ENCODE results near the gene MAGIX. TPM values are rescaled to one million over a fixed set of nuclear protein-coding genes. Genes with fewer than 3 reads are reported as not detected.
A peak's percentile ranks its signal among the peaks of the same experiment; 100 is the strongest.

Gene MAGIX
- total and polyA plus RNA-seq, 9 donors, result 0.32 to 22.5 (median 1.7) TPM

- no peaks in the 10 kb centered on the region for H3K9me3 ChIP-seq
- H3K4me3 ChIP-seq, result no peak overlapping the region
- WGBS, 3 donors, result 83 to 92% (median 86%) methylated on average over 2 of the region's 2 CpGs
- H3K27me3 ChIP-seq, result no peaks in the 10 kb centered on the region
- intact Hi-C loops (cut with DNase I), result no loop called here
- no peaks in the 10 kb centered on the region for H3K4me1 ChIP-seq (ENCODE audit: insufficient read depth)
- no peaks in the 10 kb centered on the region for H3K36me3 ChIP-seq
- no peak for DNase-seq
- H3K27ac ChIP-seq, result no peak overlapping the region
- no peak for TF ChIP-seq EP300 (IDR thresholded peaks at IDR 0.05)
- TF ChIP-seq, protein P1, sequence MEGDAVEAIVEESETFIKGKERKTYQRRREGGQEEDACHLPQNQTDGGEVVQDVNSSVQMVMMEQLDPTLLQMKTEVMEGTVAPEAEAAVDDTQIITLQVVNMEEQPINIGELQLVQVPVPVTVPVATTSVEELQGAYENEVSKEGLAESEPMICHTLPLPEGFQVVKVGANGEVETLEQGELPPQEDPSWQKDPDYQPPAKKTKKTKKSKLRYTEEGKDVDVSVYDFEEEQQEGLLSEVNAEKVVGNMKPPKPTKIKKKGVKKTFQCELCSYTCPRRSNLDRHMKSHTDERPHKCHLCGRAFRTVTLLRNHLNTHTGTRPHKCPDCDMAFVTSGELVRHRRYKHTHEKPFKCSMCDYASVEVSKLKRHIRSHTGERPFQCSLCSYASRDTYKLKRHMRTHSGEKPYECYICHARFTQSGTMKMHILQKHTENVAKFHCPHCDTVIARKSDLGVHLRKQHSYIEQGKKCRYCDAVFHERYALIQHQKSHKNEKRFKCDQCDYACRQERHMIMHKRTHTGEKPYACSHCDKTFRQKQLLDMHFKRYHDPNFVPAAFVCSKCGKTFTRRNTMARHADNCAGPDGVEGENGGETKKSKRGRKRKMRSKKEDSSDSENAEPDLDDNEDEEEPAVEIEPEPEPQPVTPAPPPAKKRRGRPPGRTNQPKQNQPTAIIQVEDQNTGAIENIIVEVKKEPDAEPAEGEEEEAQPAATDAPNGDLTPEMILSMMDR (IDR thresholded peaks at IDR 0.05), result no peak
- no peak for TF ChIP-seq POLR2A (IDR thresholded peaks at IDR 0.05)
These were observed 1.6 kb upstream of the MAGIX start for GRCh38 chrX:49160908-49161307.

GRCh38 chrX:49161632-49162031 is 926 bp upstream of the MAGIX start:
- intact Hi-C loops (cut with DNase I), result no loop called here
- no peak overlapping the region for H3K4me3 ChIP-seq
- no peaks in the 10 kb centered on the region for H3K4me1 ChIP-seq (ENCODE audit: insufficient read depth)
- no peaks in the 10 kb centered on the region for H3K27me3 ChIP-seq
- no peak overlapping the region for H3K27ac ChIP-seq
- no peaks in the 10 kb centered on the region for H3K36me3 ChIP-seq
- TF ChIP-seq POLR2A (IDR thresholded peaks at IDR 0.05) (no peak), EP300 (IDR thresholded peaks at IDR 0.05) (no peak)
- TF ChIP-seq, protein P1 (IDR thresholded peaks at IDR 0.05), result no peak
- H3K9me3 ChIP-seq, result no peaks in the 10 kb centered on the region
- DNase-seq, result no peak
- WGBS, 3 donors, result 82 to 84% (median 82%) methylated on average over 5 of the region's 5 CpGs

DNA sequence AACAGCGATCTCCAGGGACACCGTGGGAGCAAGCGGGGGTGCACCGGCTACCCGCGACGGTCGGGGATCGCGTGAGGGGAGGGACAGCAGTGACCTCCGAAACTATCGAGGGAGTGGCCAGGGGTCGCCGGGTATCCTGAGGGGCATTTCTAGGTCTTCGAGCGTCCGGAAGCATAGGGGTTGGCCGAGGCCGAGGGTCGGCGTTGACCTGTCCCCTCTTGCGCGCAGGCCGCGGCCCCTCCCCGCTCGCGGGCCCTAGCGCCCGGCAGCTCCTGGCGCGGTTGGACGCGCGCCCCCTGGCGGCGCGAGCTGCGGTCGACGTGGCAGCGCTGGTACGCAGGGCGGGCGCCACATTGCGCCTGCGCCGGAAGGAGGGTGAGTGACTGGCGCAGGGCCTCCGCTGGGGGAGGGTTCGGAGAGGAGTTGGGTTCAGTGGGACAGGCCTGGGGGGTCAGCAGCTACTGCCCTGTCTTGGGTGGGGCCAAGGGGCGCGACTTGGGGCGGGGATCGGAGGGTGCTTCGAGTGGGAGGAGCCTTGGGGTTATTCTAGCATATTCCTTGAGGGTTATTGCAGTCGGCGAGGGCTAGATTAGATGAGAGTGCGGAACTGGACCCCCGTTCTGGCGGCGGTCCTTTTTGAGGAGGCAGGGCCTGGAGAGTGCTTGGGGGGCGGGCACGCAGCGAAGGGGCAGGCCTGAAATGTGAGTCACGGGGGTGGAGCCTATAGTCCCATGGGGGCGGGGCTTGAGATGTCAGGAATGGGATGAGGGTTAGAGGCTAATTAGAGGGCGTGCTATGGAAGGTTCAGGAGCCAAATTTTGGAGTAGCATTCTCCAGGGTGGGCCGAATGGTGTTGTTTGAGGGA is 1.2 kb downstream of the MAGIX start:
- Histone ChIP-seq H3K4me1 (ENCODE audit: insufficient read depth) (no peaks in the 10 kb centered on the region), H3K27me3 (no peaks in the 10 kb centered on the region), H3K36me3 (no peaks in the 10 kb centered on the region), H3K9me3 (no peaks in the 10 kb centered on the region), H3K4me3 (peak overlapping the region; percentile 40), H3K27ac (peak overlapping the region; percentile 66 to 88)
- TF ChIP-seq POLR2A (IDR thresholded peaks at IDR 0.05) (peak; percentile 36), EP300 (IDR thresholded peaks at IDR 0.05) (no peak)
- TF ChIP-seq, protein P1 (IDR thresholded peaks at IDR 0.05), result peak; percentile 37 to 94 (median 91)
- intact Hi-C loops (cut with DNase I), result no loop called here
- peak; percentile 85 to 92 (median 89) for DNase-seq
- WGBS, 3 donors, result 30 to 44% (median 41%) methylated on average over 69 of the region's 69 CpGs

DNA sequence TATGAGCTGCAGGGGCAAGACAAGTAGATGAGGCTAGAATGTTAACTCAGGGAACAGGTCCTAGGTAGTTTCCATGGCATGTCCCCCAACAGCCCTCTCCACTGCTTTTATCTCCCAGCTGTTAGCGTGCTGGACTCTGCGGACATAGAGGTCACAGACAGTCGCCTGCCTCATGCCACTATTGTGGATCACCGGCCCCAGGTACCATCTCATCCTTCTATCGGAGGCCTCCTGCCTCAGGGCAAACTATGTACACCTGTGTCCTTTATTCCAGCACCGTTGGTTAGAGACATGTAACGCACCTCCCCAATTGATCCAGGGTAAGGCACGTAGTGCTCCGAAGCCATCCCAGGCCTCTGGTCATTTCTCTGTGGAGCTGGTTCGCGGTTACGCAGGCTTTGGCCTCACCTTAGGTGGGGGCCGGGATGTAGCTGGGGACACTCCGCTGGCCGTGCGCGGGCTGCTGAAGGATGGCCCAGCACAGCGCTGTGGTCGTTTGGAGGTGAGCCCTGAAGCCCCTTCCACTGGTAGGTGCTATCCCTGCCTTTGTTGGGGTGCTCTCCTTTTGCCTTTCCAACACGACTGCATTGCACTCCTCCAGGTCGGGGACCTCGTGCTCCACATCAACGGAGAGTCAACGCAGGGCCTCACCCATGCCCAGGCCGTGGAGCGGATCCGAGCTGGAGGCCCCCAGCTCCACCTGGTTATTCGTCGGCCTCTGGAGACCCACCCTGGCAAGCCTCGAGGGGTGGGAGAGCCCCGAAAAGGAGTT is 2.2 kb downstream of the MAGIX start:
- no peaks in the 10 kb centered on the region for H3K4me1 ChIP-seq (ENCODE audit: insufficient read depth)
- H3K4me3 ChIP-seq, result no peak overlapping the region
- DNase-seq, result no peak
- H3K36me3 ChIP-seq, result no peaks in the 10 kb centered on the region
- 82 to 90% (median 84%) methylated on average over 31 of the region's 31 CpGs for WGBS, 3 donors
- H3K27ac ChIP-seq, result peak overlapping the region; percentile 66 to 88
- H3K27me3 ChIP-seq, result no peaks in the 10 kb centered on the region
- no peaks in the 10 kb centered on the region for H3K9me3 ChIP-seq
- intact Hi-C loops (cut with DNase I), result loop anchor here in 1 of 4 donors (5.0 kb wide), 1 partner anchor 252 kb away; the partner anchor contains the start of gene SLC35A2
- TF ChIP-seq POLR2A (IDR thresholded peaks at IDR 0.05) (no peak), EP300 (IDR thresholded peaks at IDR 0.05) (no peak)
- TF ChIP-seq, protein P1 (IDR thresholded peaks at IDR 0.05), result no peak
